Measurements from ENCODE around the gene ERMN.

DNA sequence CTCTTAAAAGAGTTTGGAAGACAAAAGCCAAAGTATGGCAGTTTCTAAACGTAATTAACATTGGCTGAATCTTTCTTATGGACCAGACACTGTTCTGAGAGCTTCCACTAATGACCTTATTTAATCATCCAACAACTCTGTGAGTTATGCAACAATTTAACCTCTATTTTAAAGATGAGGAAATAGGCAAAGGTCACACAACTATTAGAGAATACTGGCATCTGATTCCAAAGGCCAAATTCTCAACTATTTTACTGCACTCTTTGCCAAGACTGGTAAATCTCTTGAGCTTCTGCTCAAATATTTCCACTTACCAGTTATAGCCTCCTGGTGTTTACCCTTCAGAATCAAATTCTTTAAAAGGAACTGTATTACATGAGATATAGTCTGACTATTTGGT lies 42.1 kb upstream of the ERMN start:
- TF ChIP-seq, protein P1, sequence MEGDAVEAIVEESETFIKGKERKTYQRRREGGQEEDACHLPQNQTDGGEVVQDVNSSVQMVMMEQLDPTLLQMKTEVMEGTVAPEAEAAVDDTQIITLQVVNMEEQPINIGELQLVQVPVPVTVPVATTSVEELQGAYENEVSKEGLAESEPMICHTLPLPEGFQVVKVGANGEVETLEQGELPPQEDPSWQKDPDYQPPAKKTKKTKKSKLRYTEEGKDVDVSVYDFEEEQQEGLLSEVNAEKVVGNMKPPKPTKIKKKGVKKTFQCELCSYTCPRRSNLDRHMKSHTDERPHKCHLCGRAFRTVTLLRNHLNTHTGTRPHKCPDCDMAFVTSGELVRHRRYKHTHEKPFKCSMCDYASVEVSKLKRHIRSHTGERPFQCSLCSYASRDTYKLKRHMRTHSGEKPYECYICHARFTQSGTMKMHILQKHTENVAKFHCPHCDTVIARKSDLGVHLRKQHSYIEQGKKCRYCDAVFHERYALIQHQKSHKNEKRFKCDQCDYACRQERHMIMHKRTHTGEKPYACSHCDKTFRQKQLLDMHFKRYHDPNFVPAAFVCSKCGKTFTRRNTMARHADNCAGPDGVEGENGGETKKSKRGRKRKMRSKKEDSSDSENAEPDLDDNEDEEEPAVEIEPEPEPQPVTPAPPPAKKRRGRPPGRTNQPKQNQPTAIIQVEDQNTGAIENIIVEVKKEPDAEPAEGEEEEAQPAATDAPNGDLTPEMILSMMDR (IDR thresholded peaks at IDR 0.05) = no peak
- TF ChIP-seq POLR2AphosphoS5 (IDR thresholded peaks at IDR 0.05) = no peak
- TF ChIP-seq POLR2A (IDR thresholded peaks at IDR 0.05) = no peak
